ENCODE results near the gene B3GNT7.
"Not testable (repeated sequence)": the region's sequence is repeated elsewhere in the genome, so short reads cannot be mapped to it uniquely, and the experiment has no call there.

B3GNT7 gene

GRCh38 chr2:231429152-231429551 is 33.6 kb downstream of the B3GNT7 start:
- DNase-seq = no peak
- Mint-ChIP-seq H3K27ac (no peak overlapping the region), H3K27me3 (ENCODE audit: low read depth, poor library complexity) (peaks cover 14% of the 10 kb centered on the region), H3K4me1 (peaks cover 12% of the 10 kb centered on the region), H3K36me3 (ENCODE audit: low read depth) (no peaks in the 10 kb centered on the region), H3K4me3 (no peak overlapping the region), H3K9me3 (peaks cover 18% of the 10 kb centered on the region)
- no peak for TF ChIP-seq CTCF (IDR thresholded peaks at IDR 0.05)

GRCh38 chr2:231429901-231430300 is 34.4 kb downstream of the B3GNT7 start:
- Mint-ChIP-seq H3K27ac (no peak overlapping the region), H3K27me3 (ENCODE audit: low read depth, poor library complexity) (peaks cover 14% of the 10 kb centered on the region), H3K36me3 (ENCODE audit: low read depth) (no peaks in the 10 kb centered on the region), H3K4me1 (peaks cover 12% of the 10 kb centered on the region), H3K9me3 (peaks cover 18% of the 10 kb centered on the region), H3K4me3 (no peak overlapping the region)
- no peak for TF ChIP-seq CTCF (IDR thresholded peaks at IDR 0.05)
- no peak for DNase-seq

GRCh38 chr2:231430437-231430836 is 34.9 kb downstream of the B3GNT7 start:
- H3K27ac Mint-ChIP-seq; H3K4me3 Mint-ChIP-seq; H3K36me3 Mint-ChIP-seq (ENCODE audit: low read depth); H3K4me1 Mint-ChIP-seq; DNase-seq: not testable (repeated sequence)
- Mint-ChIP-seq H3K9me3 (peaks cover 18% of the 10 kb centered on the region), H3K27me3 (ENCODE audit: low read depth, poor library complexity) (peaks cover 14% of the 10 kb centered on the region)

GRCh38 chr2:231431606-231432005 is 36.1 kb downstream of the B3GNT7 start:
- no peak for TF ChIP-seq CTCF (IDR thresholded peaks at IDR 0.05)
- no peaks in the 10 kb centered on the region for H3K4me1 Mint-ChIP-seq
- H3K4me3 Mint-ChIP-seq = no peak overlapping the region
- no peak for DNase-seq
- H3K9me3 Mint-ChIP-seq = peaks cover 18% of the 10 kb centered on the region
- peaks cover 8% of the 10 kb centered on the region for H3K27me3 Mint-ChIP-seq (ENCODE audit: low read depth, poor library complexity)
- H3K27ac Mint-ChIP-seq = no peak overlapping the region
- H3K36me3 Mint-ChIP-seq (ENCODE audit: low read depth) = no peaks in the 10 kb centered on the region

- Mint-ChIP-seq H3K36me3 (ENCODE audit: low read depth) (no peaks in the 10 kb centered on the region), H3K4me1 (no peaks in the 10 kb centered on the region), H3K9me3 (peaks cover 18% of the 10 kb centered on the region), H3K27me3 (ENCODE audit: low read depth, poor library complexity) (peaks cover 4% of the 10 kb centered on the region), H3K27ac (no peak overlapping the region), H3K4me3 (no peak overlapping the region)
- no peak for TF ChIP-seq CTCF (IDR thresholded peaks at IDR 0.05)
- no peak for DNase-seq
These were observed 38.5 kb downstream of the B3GNT7 start for GRCh38 chr2:231433990-231434389.

GRCh38 chr2:231436957-231437356 is 41.4 kb downstream of the B3GNT7 start:
- Mint-ChIP-seq H3K27me3 (ENCODE audit: low read depth, poor library complexity) (no peaks in the 10 kb centered on the region), H3K27ac (no peak overlapping the region), H3K4me3 (no peak overlapping the region), H3K4me1 (no peaks in the 10 kb centered on the region), H3K36me3 (ENCODE audit: low read depth) (no peaks in the 10 kb centered on the region), H3K9me3 (peaks cover 1% of the 10 kb centered on the region)
- no peak for TF ChIP-seq CTCF (IDR thresholded peaks at IDR 0.05)
- no peak for DNase-seq

All from nephron progenitor cell (in vitro differentiated cells).